Endothelial cell of umbilical vein (primary cell): ENCODE data around the gene CS. TPM values are rescaled to one million over a fixed set of nuclear protein-coding genes. Genes with fewer than 3 reads are reported as not detected.
"Not testable (repeated sequence)": the region's sequence is repeated elsewhere in the genome, so short reads cannot be mapped to it uniquely, and the experiment has no call there.

Experiments used
- BruUV-seq: library from RNA; stranded (reverse); fragments of 400-500 nt; replicated peaks from 2 replicates; lab custom pipeline; 2021; lab: Mats Ljungman, UMichigan
- CTCF ChIA-PET: fragments of 300-600, 350-600 bp; sonication (Branson Sonifier 250); formaldehyde crosslinking; loops from one replicate; lab custom pipeline; 2021; ENCODE audit warnings: antibody characterized with exemption, inconsistent platforms; lab: Charles Lee
- POLR2A ChIA-PET: fragments of 300-600, 350-600 bp; sonication (Branson Sonifier 250); formaldehyde crosslinking; loops from one replicate; lab custom pipeline; 2021; ENCODE audit warnings: antibody characterized with exemption, inconsistent platforms; lab: Charles Lee
- DNase-seq: peaks from one replicate; pipeline ENCODE4 v3.0.0-alpha.2; 2011; ENCODE audit warnings: low read depth, low spot score
- FAIRE-seq: peaks from 2 replicates; lab custom pipeline; 2011; peaks lifted over from hg19 to GRCh38; lab: Jason Lieb, UNC
- H2AFZ ChIP-seq: 2 replicates; pipeline ENCODE4 v1.6.0; 2012; ENCODE audit warnings: low read depth, low read length, control low read depth, inconsistent platforms
- H3K27ac ChIP-seq: 2 replicates; pipeline ENCODE4 v1.5.1; 2011; ENCODE audit warnings: low read depth, mild to moderate bottlenecking, control low read depth, low read length, moderate library complexity; ENCODE audit not compliant: insufficient read depth
- H3K27me3 ChIP-seq, 2 experiments: 2 replicates each; pipeline versions ENCODE4 v1.6.0 to v1.6.1; 2011; ENCODE audit warnings: low read length in 2 of 2, mixed read lengths in 1 of 2; ENCODE audit not compliant: control insufficient read depth in 2 of 2, insufficient read depth in 2 of 2
- H3K36me3 ChIP-seq, 2 experiments: 2 replicates in 1 of 2; 3 replicates in 1 of 2; pipeline ENCODE4 v1.5.1; 2011; ENCODE audit warnings: low read length in 2 of 2, mild to moderate bottlenecking in 1 of 2, moderate library complexity in 1 of 2; ENCODE audit not compliant: control insufficient read depth in 2 of 2, insufficient read depth in 2 of 2; ENCODE audit errors: extremely low read depth in 1 of 2
- H3K4me1 ChIP-seq: 3 replicates; pipeline ENCODE4 v1.5.1; 2011; ENCODE audit warnings: mild to moderate bottlenecking, low read length; ENCODE audit not compliant: control insufficient read depth, insufficient read depth; ENCODE audit errors: extremely low read depth
- H3K4me2 ChIP-seq: 2 replicates; pipeline ENCODE4 v1.6.1; 2011; ENCODE audit warnings: low read length, control low read depth, mixed read lengths; ENCODE audit not compliant: insufficient read depth
- H3K4me3 ChIP-seq, 3 experiments: fragments of 200-600 bp in 1 of 3; sonication (generic), shearing (Covaris generic) in 1 of 3; replicated peaks in 1 of 3; 2 replicates each; pipeline ENCODE4 v1.5.1; 2011 to 2016; ENCODE audit warnings: control low read depth in 3 of 3, low read length in 3 of 3, mild to moderate bottlenecking in 2 of 3, inconsistent platforms in 1 of 3, low read depth in 1 of 3, moderate library complexity in 1 of 3; ENCODE audit not compliant: insufficient read depth in 1 of 3
- H3K79me2 ChIP-seq: 2 replicates; pipeline ENCODE4 v1.6.0; 2012; ENCODE audit warnings: low read length, inconsistent platforms; ENCODE audit not compliant: control insufficient read depth, insufficient read depth
- H3K9ac ChIP-seq: replicated peaks from 2 replicates; pipeline ENCODE3; 2011; ENCODE audit warnings: low read length, control low read depth; ENCODE audit not compliant: insufficient read depth; ENCODE audit errors: extremely low read depth
- H3K9me1 ChIP-seq: replicated peaks from 3 replicates; pipeline ENCODE4 v1.6.0; 2011; ENCODE audit warnings: mild to moderate bottlenecking, low read length; ENCODE audit not compliant: control insufficient read depth, insufficient read depth; ENCODE audit errors: extremely low read depth
- H3K9me3 ChIP-seq: replicated peaks from 2 replicates; pipeline ENCODE4 v1.5.1; 2012; ENCODE audit warnings: low read length, inconsistent platforms; ENCODE audit not compliant: control insufficient read depth, insufficient read depth
- H4K20me1 ChIP-seq: replicated peaks from 2 replicates; pipeline ENCODE3; 2011; ENCODE audit warnings: mild to moderate bottlenecking, low read length; ENCODE audit not compliant: control insufficient read depth, insufficient read depth; ENCODE audit errors: extremely low read depth
- CTCF ChIP-seq, 2 donors: IDR thresholded peaks; 1 replicate in 1 of 2; 2 replicates in 1 of 2; pipeline ENCODE4 v1.5.1; 2011; ENCODE audit warnings: low read length in 2 of 2, mild to moderate bottlenecking in 2 of 2, moderate library complexity in 2 of 2, control low read depth in 1 of 2, inconsistent platforms in 1 of 2, low read depth in 1 of 2; ENCODE audit not compliant: insufficient read depth in 1 of 2; ENCODE audit errors: extremely low read depth in 1 of 2
- EZH2 ChIP-seq: IDR thresholded peaks from 2 replicates; pipeline ENCODE4 v1.6.1; 2012; ENCODE audit warnings: borderline replicate concordance, low read depth, mild to moderate bottlenecking, moderate library complexity, low read length, inconsistent platforms; ENCODE audit not compliant: severe bottlenecking
- FOS ChIP-seq: IDR thresholded peaks from 2 replicates; pipeline ENCODE4 v1.6.1; 2011; ENCODE audit warnings: mild to moderate bottlenecking, low read length, moderate library complexity, borderline replicate concordance; ENCODE audit not compliant: insufficient read depth
- GATA2 ChIP-seq: IDR thresholded peaks from 2 replicates; pipeline ENCODE4 v1.7.0; 2011; ENCODE audit warnings: low read depth, mild to moderate bottlenecking, moderate library complexity, mixed read lengths, low read length; ENCODE audit not compliant: insufficient read length, insufficient read depth
- JUN ChIP-seq: IDR thresholded peaks from 2 replicates; pipeline ENCODE4 v1.6.1; 2011; ENCODE audit warnings: borderline replicate concordance, low read depth; ENCODE audit not compliant: insufficient read length, insufficient read depth
- MYC ChIP-seq: IDR thresholded peaks from one replicate; pipeline ENCODE4 v1.6.1; 2011; ENCODE audit warnings: mild to moderate bottlenecking, low read depth, low read length
- POLR2A ChIP-seq: IDR thresholded peaks from 2 replicates; pipeline ENCODE4 v1.6.1; 2012; ENCODE audit warnings: low read depth, mild to moderate bottlenecking, control low read depth, low read length
- POLR2AphosphoS5 ChIP-seq: IDR thresholded peaks from 2 replicates; pipeline ENCODE4 v1.6.1; 2012; ENCODE audit warnings: low read depth, mild to moderate bottlenecking, control low read depth, low read length, moderate library complexity; ENCODE audit not compliant: insufficient read depth
- dilution Hi-C: fragments of 300-500 bp; cut with MboI; formaldehyde crosslinking; loops from one replicate; pipeline ENCODE4 v1.15.0; 2019; ENCODE audit warnings: low sequenced_read_pairs; ENCODE audit not compliant: extremely low pct_ligation_motif_present
- intact Hi-C: fragments of 100-400 bp; cut with micrococcal nuclease; formaldehyde crosslinking; loops from one replicate; pipeline ENCODE4 v1.10.0; 2022
- polyA plus RNA-seq, 4 experiments: library from polyadenylated mRNA; depleted of rRNA in 3 of 4; stranded (reverse) in 3 of 4; unstranded in 1 of 4; fragments of >200 nt; gene quantifications; 2 replicates each; pipeline versions ENCODE4 v1.2.1 to v1.2.3, GENCODE V29; 2011 to 2012; ENCODE audit warnings: missing spikeins in 1 of 4
- total RNA-seq: library from RNA; stranded (reverse); gene quantifications from 2 replicates; pipeline ENCODE4 v1.2.3, GENCODE V29; 2021
- TF ChIP-seq, protein P1 (sequence below): IDR thresholded peaks from 2 replicates; pipeline ENCODE4 v1.6.1; 2011; ENCODE audit not compliant: insufficient read depth, insufficient read length

Gene CS
- total and polyA plus RNA-seq, 2 donors (not counting 3 experiments of a cell fraction or from before 2014, with no cell fraction given), result 129 to 312 TPM

DNA sequence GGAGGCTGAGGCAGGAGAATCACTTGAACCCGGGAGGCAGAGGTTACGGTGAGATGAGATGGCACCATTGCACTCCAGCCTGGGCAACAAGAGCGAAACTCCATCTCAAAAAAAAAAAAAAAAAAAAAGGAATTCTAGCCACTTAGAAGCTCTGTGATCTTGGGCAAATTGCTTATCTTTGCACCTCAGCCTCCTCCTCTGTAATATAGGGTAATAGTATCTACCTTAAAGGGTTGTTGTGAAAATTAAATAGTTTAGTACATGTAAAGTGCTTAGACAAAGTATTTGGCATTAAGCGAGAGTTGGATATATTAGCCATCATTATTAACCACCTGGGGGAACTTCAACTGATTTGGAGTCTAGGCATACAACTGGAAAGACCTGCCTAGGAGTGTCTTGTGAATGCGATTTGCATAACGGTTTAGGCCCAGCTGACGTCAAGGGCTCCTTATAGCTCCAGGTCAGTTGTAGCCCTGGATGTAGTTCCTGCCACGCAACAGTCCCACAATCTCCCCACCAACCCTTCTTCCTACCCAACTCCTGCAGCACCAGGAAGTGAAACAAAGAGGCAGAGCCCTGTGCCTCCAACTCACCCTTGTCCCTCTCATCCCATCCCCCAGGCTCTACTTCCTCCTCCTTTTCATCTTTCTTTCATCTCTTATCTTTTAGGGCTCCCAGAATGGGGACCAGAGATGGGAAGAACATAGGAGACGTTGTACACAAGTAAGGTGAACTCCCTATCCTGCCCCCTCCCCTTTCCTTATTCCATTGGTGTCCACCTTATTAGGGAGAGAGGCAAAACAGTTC is 36.4 kb upstream of the CS start:
- Histone ChIP-seq H3K4me1 (peaks cover 16% of the 10 kb centered on the region), H3K9me3 (no peaks in the 10 kb centered on the region), H3K4me3 (no peak overlapping the region), H4K20me1 (no peaks in the 10 kb centered on the region), H3K79me2 (no peaks in the 10 kb centered on the region), H3K9ac (no peak overlapping the region), H3K4me2 (no peak overlapping the region), H3K36me3 (peaks cover 0 to 2% of the 10 kb centered on the region in 2 experiments), H3K9me1 (no peaks in the 10 kb centered on the region), H3K27me3 (no peaks in the 10 kb centered on the region), H3K27ac (no peak overlapping the region), H2AFZ (no peak overlapping the region)
- BruUV-seq, result no TSS peak
- TF ChIP-seq JUN, result no peak
- TF ChIP-seq POLR2AphosphoS5, result no peak
- no peak for TF ChIP-seq GATA2
- TF ChIP-seq CTCF (IDR thresholded peaks at IDR 0.05; ENCODE audit: extremely low read depth in 1 of 2, insufficient read depth in 1 of 2, low read depth in 1 of 2, low read length in 2 of 2), result no peak
- TF ChIP-seq EZH2, result no peak
- no peak for TF ChIP-seq FOS
- no peak for TF ChIP-seq POLR2A
- no peak for TF ChIP-seq MYC
- TF ChIP-seq, protein P1, sequence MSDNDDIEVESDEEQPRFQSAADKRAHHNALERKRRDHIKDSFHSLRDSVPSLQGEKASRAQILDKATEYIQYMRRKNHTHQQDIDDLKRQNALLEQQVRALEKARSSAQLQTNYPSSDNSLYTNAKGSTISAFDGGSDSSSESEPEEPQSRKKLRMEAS, result no peak
- intact Hi-C loops (no loop called here), dilution Hi-C loops (no loop called here)
- ChIA-PET POLR2A (interaction anchor here (0.7 kb wide), 1 partner anchor 74 kb away, joined by 7 read pairs; no protein-coding TSS in a partner anchor), CTCF (no interaction called here)
- DNase-seq, result no peak
- FAIRE-seq, result no peak

DNA sequence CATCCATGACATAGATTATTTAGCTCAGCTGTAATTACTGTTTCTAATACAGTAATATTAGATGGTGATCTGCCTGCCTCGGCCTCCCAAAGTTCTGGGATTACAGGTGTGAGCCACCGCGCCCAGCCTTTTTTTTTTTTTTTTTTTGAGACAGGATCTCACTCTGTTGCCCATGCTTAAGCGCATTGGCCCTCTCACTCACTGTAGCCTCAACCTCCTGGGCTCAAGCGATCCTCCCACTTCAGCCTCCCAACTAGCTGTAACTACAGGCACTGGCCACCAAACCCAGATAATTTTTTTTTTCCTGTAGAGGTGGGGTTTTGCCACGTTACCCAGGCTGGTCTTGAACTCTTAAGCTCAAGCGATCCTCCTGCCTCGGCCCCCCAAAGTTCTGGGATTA is 35.4 kb upstream of the CS start:
- H3K9me3 ChIP-seq, H3K36me3 ChIP-seq, BruUV-seq, H3K4me3 ChIP-seq, H3K9ac ChIP-seq, H3K79me2 ChIP-seq, H2AFZ ChIP-seq, H3K4me2 ChIP-seq, H3K27ac ChIP-seq, H3K27me3 ChIP-seq, H4K20me1 ChIP-seq, intact Hi-C loops, dilution Hi-C loops, DNase-seq, FAIRE-seq, H3K9me1 ChIP-seq: not testable (repeated sequence)
- ChIA-PET CTCF (interaction anchor here (0.9 to 2.7 kb wide), 2 partner anchors 20 to 129 kb away, joined by 4 to 13 read pairs; partner anchors contain the start of gene CNPY2), POLR2A (interaction anchor here (0.7 kb wide), 1 partner anchor 206 kb away, joined by 3 read pairs; no protein-coding TSS in a partner anchor)
- peaks cover 16% of the 10 kb centered on the region for H3K4me1 ChIP-seq
